BLaER1 treated with 17β-estradiol and CSF1 and Interleukin-3, amounts not matched to agents 10 nM and 100 nM (cell line): ENCODE measurements around the gene EPC1.
"Not testable (repeated sequence)": the region's sequence is repeated elsewhere in the genome, so short reads cannot be mapped to it uniquely, and the experiment has no call there.

Experiments used
- H3K27ac ChIP-seq, 11 experiments: shearing (Covaris generic); formaldehyde crosslinking; 2 replicates each; pipeline ENCODE4 v1.8.1; 2022
- H3K27me3 ChIP-seq, 11 experiments: shearing (Covaris generic); formaldehyde crosslinking; 2 replicates each; pipeline ENCODE4 v1.8.1; 2022
- H3K36me3 ChIP-seq, 11 experiments: shearing (Covaris generic); formaldehyde crosslinking; 2 replicates each; pipeline ENCODE4 v1.8.1; 2022
- H3K4me1 ChIP-seq, 10 experiments: shearing (Covaris generic); formaldehyde crosslinking; 2 replicates each; pipeline ENCODE4 v1.8.1; 2022
- H3K4me2 ChIP-seq, 11 experiments: shearing (Covaris generic); formaldehyde crosslinking; 2 replicates each; pipeline ENCODE4 v1.8.1; 2022
- H3K4me3 ChIP-seq, 10 experiments: shearing (Covaris generic); formaldehyde crosslinking; 2 replicates each; pipeline ENCODE4 v1.8.1; 2022
- H3K9ac ChIP-seq, 11 experiments: shearing (Covaris generic); formaldehyde crosslinking; 2 replicates each; pipeline ENCODE4 v1.8.1; 2022
- H3K9me3 ChIP-seq, 11 experiments: shearing (Covaris generic); formaldehyde crosslinking; replicated peaks in 1 of 11; 2 replicates each; pipeline ENCODE4 v1.8.1; 2022
- H4K20me1 ChIP-seq, 11 experiments: shearing (Covaris generic); formaldehyde crosslinking; 2 replicates each; pipeline ENCODE4 v1.8.1; 2022
- Cebpa-rat ChIP-seq, 11 experiments: shearing (Covaris generic); IDR thresholded peaks; 2 replicates each; pipeline ENCODE4 v1.8.1; 2022

The EPC1 gene

GRCh38 chr10:32237644-32238345, 109.2 kb downstream of the EPC1 start:
- no peak for TF ChIP-seq Cebpa-rat (IDR thresholded peaks at IDR 0.05)
- no peaks in the 10 kb centered on the region for H4K20me1 ChIP-seq
- H3K27ac ChIP-seq, result no peak overlapping the region
- H3K4me2 ChIP-seq, result no peak overlapping the region
- peaks cover 8 to 20% (median 13%) of the 10 kb centered on the region in 11 experiments for H3K9me3 ChIP-seq
- peaks cover 0 to 15% (median 0%) of the 10 kb centered on the region in 10 experiments; a peak in 6 of 20 replicates for H3K4me1 ChIP-seq
- no peaks in the 10 kb centered on the region for H3K36me3 ChIP-seq
- no peak overlapping the region for H3K4me3 ChIP-seq
- no peaks in the 10 kb centered on the region for H3K27me3 ChIP-seq
- no peak overlapping the region for H3K9ac ChIP-seq

GRCh38 chr10:32234471-32234870, 112.5 kb downstream of the EPC1 start:
- TF ChIP-seq Cebpa-rat (IDR thresholded peaks at IDR 0.05), result no peak
- no peak overlapping the region for H3K27ac ChIP-seq
- no peak overlapping the region for H3K4me2 ChIP-seq
- no peaks in the 10 kb centered on the region for H4K20me1 ChIP-seq
- H3K4me3 ChIP-seq, result no peak overlapping the region
- peaks cover 9 to 20% (median 13%) of the 10 kb centered on the region in 11 experiments for H3K9me3 ChIP-seq
- peaks cover 0 to 4% (median 0%) of the 10 kb centered on the region in 10 experiments; a peak in 2 of 20 replicates for H3K4me1 ChIP-seq
- no peak overlapping the region for H3K9ac ChIP-seq
- no peaks in the 10 kb centered on the region for H3K36me3 ChIP-seq
- H3K27me3 ChIP-seq, result no peaks in the 10 kb centered on the region

DNA sequence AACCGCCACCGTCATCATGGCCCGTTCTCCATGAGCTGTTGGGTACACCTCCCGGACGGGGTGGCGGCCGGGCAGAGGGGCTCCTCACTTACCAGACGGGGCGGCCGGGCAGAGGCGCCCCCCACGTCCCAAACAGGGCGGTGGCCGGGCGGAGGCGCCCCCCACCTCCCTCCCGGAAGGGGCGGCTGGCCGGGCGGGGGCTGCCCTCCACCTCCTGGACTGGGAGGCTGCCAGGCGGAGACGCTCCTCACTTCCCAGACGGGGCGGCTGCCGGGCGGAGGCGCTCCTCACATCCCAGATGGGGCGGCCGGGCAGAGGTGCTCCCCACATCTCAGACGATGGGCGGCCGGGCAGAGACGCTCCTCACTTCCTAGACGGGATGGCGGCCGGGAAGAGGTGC, 113.6 kb downstream of the EPC1 start:
- H3K9me3 ChIP-seq, result peaks cover 9 to 20% (median 13%) of the 10 kb centered on the region in 11 experiments
- not testable (repeated sequence) for H3K4me2 ChIP-seq, H3K27ac ChIP-seq, H3K27me3 ChIP-seq, H3K36me3 ChIP-seq, H3K4me3 ChIP-seq, H4K20me1 ChIP-seq, H3K9ac ChIP-seq, H3K4me1 ChIP-seq

DNA sequence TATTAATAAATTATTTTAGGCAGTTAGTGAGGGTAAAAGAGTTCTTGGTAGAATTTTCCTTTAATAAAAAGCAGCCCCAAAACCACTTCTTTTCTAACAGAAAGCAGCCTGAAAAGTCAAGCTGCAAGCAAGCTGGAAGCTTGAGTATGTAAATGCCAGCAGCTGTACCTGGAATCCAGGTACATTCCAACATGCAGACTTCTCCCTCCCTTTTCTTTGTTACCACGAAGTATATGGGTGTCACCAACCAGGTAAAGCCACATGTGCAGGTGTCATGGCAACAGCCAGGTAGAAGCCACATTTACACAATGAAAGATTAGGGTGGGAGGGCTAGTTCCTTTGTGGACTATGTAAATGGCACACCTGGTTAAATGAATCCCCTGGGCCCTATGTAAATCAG, 114.6 kb downstream of the EPC1 start:
- H3K9me3 ChIP-seq, result peaks cover 9 to 20% (median 13%) of the 10 kb centered on the region in 11 experiments

DNA sequence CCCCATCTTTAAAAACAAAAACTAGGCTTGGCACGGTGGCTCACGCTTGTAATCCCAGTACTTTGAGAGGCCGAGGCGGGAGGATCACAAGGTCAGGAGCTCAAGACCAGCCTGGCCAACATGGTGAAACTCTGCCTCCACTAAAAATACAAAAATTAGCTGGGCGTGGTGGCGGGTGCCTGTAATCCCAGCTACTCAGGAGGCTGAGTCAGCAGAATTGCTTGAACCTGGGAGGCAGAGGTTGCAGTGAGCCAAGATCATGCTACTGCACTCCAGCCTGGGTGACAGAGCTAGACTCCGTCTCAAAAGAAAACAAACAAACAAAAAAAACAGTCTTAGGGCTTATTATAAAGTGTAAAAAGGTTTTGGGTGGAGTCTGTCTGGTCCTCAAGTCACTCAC, 117.2 kb downstream of the EPC1 start:
- H3K27ac ChIP-seq, H3K4me3 ChIP-seq, H4K20me1 ChIP-seq, H3K36me3 ChIP-seq, H3K27me3 ChIP-seq, H3K9ac ChIP-seq, H3K4me2 ChIP-seq, H3K4me1 ChIP-seq: not testable (repeated sequence)
- peaks cover 8 to 18% (median 11%) of the 10 kb centered on the region in 11 experiments for H3K9me3 ChIP-seq

More for the DNA sequence above, 114.6 kb downstream of the EPC1 start:
- Histone ChIP-seq H3K9ac (no peak overlapping the region), H3K27me3 (no peaks in the 10 kb centered on the region), H3K4me3 (no peak overlapping the region), H3K4me1 (no peaks in the 10 kb centered on the region), H3K27ac (no peak overlapping the region), H3K36me3 (no peaks in the 10 kb centered on the region), H4K20me1 (no peaks in the 10 kb centered on the region), H3K4me2 (no peak overlapping the region)
- TF ChIP-seq Cebpa-rat (IDR thresholded peaks at IDR 0.05), result no peak

GRCh38 chr10:32229170-32229569, 117.8 kb downstream of the EPC1 start:
- Histone ChIP-seq H3K27me3 (no peaks in the 10 kb centered on the region), H3K27ac (no peak overlapping the region), H3K9me3 (peaks cover 8 to 18% (median 10%) of the 10 kb centered on the region in 11 experiments), H3K9ac (no peak overlapping the region), H3K4me2 (no peak overlapping the region), H3K36me3 (no peaks in the 10 kb centered on the region), H4K20me1 (no peaks in the 10 kb centered on the region), H3K4me3 (no peak overlapping the region), H3K4me1 (no peaks in the 10 kb centered on the region)
- no peak for TF ChIP-seq Cebpa-rat (IDR thresholded peaks at IDR 0.05)

DNA sequence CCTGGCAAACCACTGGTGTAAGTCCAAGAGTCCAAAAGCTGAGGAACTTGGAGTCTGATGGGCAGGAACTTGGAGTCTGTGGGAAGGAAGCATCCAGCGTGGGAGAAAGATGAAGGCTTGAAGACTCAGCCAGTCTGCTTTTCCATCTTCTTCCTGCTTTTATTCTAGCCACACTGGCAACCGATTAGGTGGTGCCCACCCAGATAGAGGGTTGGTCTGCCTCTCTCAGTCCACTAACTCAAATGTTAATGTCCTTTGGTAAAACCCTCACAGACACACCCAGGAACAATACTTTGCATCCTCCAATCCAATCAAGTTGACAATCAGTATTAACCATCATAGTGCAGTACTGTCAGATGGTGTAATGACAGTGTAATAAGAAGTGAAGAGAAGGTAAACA, 119.2 kb downstream of the EPC1 start:
- Histone ChIP-seq H3K27ac (no peak overlapping the region), H3K4me2 (no peak overlapping the region), H3K9me3 (peaks cover 2 to 16% (median 9%) of the 10 kb centered on the region in 11 experiments; a peak in 19 of 22 replicates), H4K20me1 (no peaks in the 10 kb centered on the region), H3K4me1 (no peaks in the 10 kb centered on the region), H3K4me3 (no peak overlapping the region), H3K36me3 (no peaks in the 10 kb centered on the region), H3K27me3 (no peaks in the 10 kb centered on the region), H3K9ac (no peak overlapping the region)
- TF ChIP-seq Cebpa-rat (IDR thresholded peaks at IDR 0.05), result no peak

GRCh38 chr10:32226624-32227023, 120.3 kb downstream of the EPC1 start:
- no peak overlapping the region for H3K27ac ChIP-seq
- H3K27me3 ChIP-seq, result no peaks in the 10 kb centered on the region
- H3K9ac ChIP-seq, result no peak overlapping the region
- peaks cover 6 to 22% (median 17%) of the 10 kb centered on the region in 11 experiments; a peak in 19 of 22 replicates for H3K9me3 ChIP-seq
- H4K20me1 ChIP-seq, result no peaks in the 10 kb centered on the region
- no peak overlapping the region for H3K4me2 ChIP-seq
- no peaks in the 10 kb centered on the region for H3K4me1 ChIP-seq
- no peak overlapping the region for H3K4me3 ChIP-seq
- TF ChIP-seq Cebpa-rat (IDR thresholded peaks at IDR 0.05), result no peak
- no peaks in the 10 kb centered on the region for H3K36me3 ChIP-seq

GRCh38 chr10:32225976-32226375, 121.0 kb downstream of the EPC1 start:
- Histone ChIP-seq H3K4me1 (no peaks in the 10 kb centered on the region), H3K36me3 (no peaks in the 10 kb centered on the region), H3K9ac (no peak overlapping the region), H3K9me3 (peaks cover 6 to 22% (median 17%) of the 10 kb centered on the region in 11 experiments; a peak in 20 of 22 replicates), H3K4me3 (no peak overlapping the region), H3K27ac (no peak overlapping the region), H3K4me2 (no peak overlapping the region), H4K20me1 (no peaks in the 10 kb centered on the region), H3K27me3 (no peaks in the 10 kb centered on the region)
- no peak for TF ChIP-seq Cebpa-rat (IDR thresholded peaks at IDR 0.05)

GRCh38 chr10:32222376-32222775, 124.6 kb downstream of the EPC1 start:
- H3K4me3 ChIP-seq, H3K4me1 ChIP-seq, H3K4me2 ChIP-seq, H3K27me3 ChIP-seq, H3K27ac ChIP-seq, H3K9ac ChIP-seq, H3K36me3 ChIP-seq, H4K20me1 ChIP-seq: not testable (repeated sequence)
- H3K9me3 ChIP-seq, result peaks cover 37 to 56% (median 48%) of the 10 kb centered on the region in 11 experiments

- H3K4me1 ChIP-seq, H3K27me3 ChIP-seq, H4K20me1 ChIP-seq, H3K27ac ChIP-seq, H3K36me3 ChIP-seq, H3K4me3 ChIP-seq, H3K4me2 ChIP-seq, H3K9ac ChIP-seq: not testable (repeated sequence)
- peaks cover 37 to 56% (median 48%) of the 10 kb centered on the region in 11 experiments for H3K9me3 ChIP-seq
Observed at GRCh38 chr10:32219156-32219555, 127.8 kb downstream of the EPC1 start.

GRCh38 chr10:32218206-32219044, 128.5 kb downstream of the EPC1 start:
- not testable (repeated sequence) for H3K36me3 ChIP-seq, H4K20me1 ChIP-seq, H3K4me3 ChIP-seq, H3K27me3 ChIP-seq, H3K27ac ChIP-seq, H3K9ac ChIP-seq, H3K4me2 ChIP-seq, H3K4me1 ChIP-seq
- peaks cover 37 to 50% (median 45%) of the 10 kb centered on the region in 11 experiments for H3K9me3 ChIP-seq
